Measurements from ENCODE around the gene SLC10A3.

The SLC10A3 gene

DNA sequence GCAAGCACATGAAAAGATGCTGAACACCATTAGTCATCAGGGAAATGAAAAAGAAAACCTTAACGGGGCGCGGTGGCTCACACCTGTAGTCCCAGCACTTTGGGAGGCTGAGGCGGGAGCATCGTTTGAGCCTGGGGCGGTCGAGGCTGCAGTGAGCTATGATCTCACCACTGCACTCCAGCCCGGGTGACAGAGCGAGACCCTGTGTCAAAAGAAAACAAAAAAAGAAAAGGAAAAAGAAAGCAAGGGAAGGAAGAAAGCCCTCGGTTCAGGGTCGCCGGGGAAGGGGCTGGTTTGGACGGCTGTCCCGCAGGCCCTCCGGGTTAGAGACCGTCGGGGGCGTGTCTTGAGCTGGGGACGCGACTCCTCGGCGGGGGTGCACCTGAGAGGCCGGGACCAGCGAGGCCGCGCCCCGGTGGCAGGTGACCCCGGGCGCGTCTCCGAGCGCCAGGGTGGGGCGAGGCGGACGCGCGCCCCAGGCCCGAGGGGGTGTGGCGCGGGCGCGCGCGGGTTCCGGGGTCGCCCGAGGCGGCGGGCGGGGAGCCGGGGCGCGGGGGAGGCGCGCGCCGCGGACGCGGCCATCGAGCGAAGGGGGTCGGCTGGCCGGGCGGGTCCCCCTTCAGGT is 32.8 kb downstream of the SLC10A3 start:
- TF ChIP-seq EGR1 (IDR thresholded peaks at IDR 0.05) (no peak), TCF12 (IDR thresholded peaks at IDR 0.05; ENCODE audit: low read depth) (no peak), NFIC (IDR thresholded peaks at IDR 0.05) (no peak), FOXM1 (IDR thresholded peaks at IDR 0.05; ENCODE audit: borderline replicate concordance, low read depth) (no peak), YY1 (IDR thresholded peaks at IDR 0.05; ENCODE audit: low read depth) (no peak), USF1 (IDR thresholded peaks at IDR 0.05) (no peak), CREB1 (IDR thresholded peaks at IDR 0.05; ENCODE audit: low read depth) (no peak), ZBTB7A (IDR thresholded peaks at IDR 0.05; ENCODE audit: low read depth) (no peak; the same call in 1 of the 2 replicates), TAF1 (IDR thresholded peaks at IDR 0.05; ENCODE audit: low read depth) (no peak)

DNA sequence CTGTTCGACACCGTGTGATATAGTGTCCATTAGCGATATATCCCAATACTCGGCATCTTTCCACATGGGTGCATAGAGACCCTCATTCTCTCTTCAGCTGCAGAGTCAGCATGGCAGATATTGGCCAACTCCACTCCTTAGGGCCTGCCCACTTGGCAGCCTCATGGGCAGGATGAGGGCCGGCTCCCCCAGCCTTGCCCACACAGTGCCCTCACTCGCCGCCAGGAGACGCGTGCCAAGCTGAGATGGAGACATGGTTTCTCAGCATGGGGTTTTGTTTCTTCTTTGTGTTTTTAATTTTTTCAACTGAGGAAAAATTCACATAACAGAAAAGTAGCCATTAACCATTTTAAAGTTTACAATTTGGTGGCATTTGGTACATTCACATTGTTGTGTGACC is 37.6 kb downstream of the SLC10A3 start:
- TF ChIP-seq TCF12 (IDR thresholded peaks at IDR 0.05; ENCODE audit: low read depth) (no peak), USF1 (IDR thresholded peaks at IDR 0.05) (no peak), YY1 (IDR thresholded peaks at IDR 0.05; ENCODE audit: low read depth) (no peak), ZBTB7A (IDR thresholded peaks at IDR 0.05; ENCODE audit: low read depth) (no peak)

GRCh38 chrX:154450312-154450711 is 40.1 kb downstream of the SLC10A3 start:
- no peak for TF ChIP-seq REST (IDR thresholded peaks at IDR 0.05; ENCODE audit: low read depth)
- no peak for TF ChIP-seq YY1 (IDR thresholded peaks at IDR 0.05; ENCODE audit: low read depth)
- TF ChIP-seq CREB1 (IDR thresholded peaks at IDR 0.05; ENCODE audit: low read depth) = no peak
- TF ChIP-seq ZBTB7A (IDR thresholded peaks at IDR 0.05; ENCODE audit: low read depth) = no peak
- no peak for TF ChIP-seq USF1 (IDR thresholded peaks at IDR 0.05)
- TF ChIP-seq, protein P1, sequence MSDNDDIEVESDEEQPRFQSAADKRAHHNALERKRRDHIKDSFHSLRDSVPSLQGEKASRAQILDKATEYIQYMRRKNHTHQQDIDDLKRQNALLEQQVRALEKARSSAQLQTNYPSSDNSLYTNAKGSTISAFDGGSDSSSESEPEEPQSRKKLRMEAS (IDR thresholded peaks at IDR 0.05) = no peak
- no peak for TF ChIP-seq TEAD4 (IDR thresholded peaks at IDR 0.05)
- no peak for TF ChIP-seq EP300 (IDR thresholded peaks at IDR 0.05; ENCODE audit: borderline replicate concordance)
- no peak for TF ChIP-seq CEBPB (IDR thresholded peaks at IDR 0.05)
- no peak for TF ChIP-seq RAD21 (IDR thresholded peaks at IDR 0.05; ENCODE audit: low read depth)
- TF ChIP-seq FOXM1 (IDR thresholded peaks at IDR 0.05; ENCODE audit: borderline replicate concordance, low read depth) = no peak
- no peak for TF ChIP-seq NFIC (IDR thresholded peaks at IDR 0.05)
- TF ChIP-seq TAF1 (IDR thresholded peaks at IDR 0.05; ENCODE audit: low read depth) = no peak
- no peak for TF ChIP-seq EGR1 (IDR thresholded peaks at IDR 0.05)
- no peak for TF ChIP-seq TCF12 (IDR thresholded peaks at IDR 0.05; ENCODE audit: low read depth)

DNA sequence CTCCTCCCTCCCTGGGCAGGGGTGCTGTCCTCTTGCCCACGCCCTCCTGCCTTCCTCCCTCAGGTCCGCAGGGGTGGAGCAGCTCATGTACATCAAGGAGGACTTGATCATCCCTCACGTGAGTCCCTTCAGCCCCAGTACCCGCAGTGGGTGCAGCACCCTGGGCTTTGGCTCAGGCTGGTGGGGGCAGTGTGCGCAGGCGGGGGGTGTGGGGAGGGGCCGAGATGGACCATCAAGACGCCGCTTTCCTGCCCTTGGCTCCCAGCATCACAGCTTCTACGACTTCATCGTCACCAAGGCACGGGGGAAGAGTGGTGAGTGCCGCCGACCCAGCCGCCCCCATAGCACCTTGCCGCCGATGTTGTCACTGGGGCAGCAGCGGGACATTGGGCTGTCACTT is 40.8 kb downstream of the SLC10A3 start:
- TF ChIP-seq FOXM1 (IDR thresholded peaks at IDR 0.05; ENCODE audit: borderline replicate concordance, low read depth) = no peak
- no peak for TF ChIP-seq RAD21 (IDR thresholded peaks at IDR 0.05; ENCODE audit: low read depth)

DNA sequence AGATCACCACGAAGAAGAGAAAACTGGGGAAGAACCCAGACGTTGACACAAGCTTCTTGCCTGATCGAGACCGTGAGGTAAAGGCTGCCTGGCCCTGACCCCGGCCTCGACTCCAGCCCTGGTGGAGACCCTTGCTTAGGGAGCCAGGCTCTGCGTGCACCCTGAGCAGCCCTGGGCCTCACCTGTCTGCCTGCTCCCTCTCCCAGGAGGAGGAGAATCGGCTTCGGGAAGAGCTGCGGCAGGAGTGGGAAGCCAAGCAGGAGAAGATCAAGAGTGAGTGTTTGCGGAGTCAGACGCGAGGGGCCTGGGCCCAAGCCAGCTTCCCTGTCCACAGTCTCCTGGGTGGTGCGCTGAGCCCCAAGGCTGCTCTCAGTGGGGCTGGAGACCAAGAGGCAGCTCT is 41.9 kb downstream of the SLC10A3 start:
- TF ChIP-seq EP300 (IDR thresholded peaks at IDR 0.05; ENCODE audit: borderline replicate concordance) = no peak
- TF ChIP-seq TAF1 (IDR thresholded peaks at IDR 0.05; ENCODE audit: low read depth) = no peak
- TF ChIP-seq REST (IDR thresholded peaks at IDR 0.05; ENCODE audit: low read depth) = no peak
- TF ChIP-seq EGR1 (IDR thresholded peaks at IDR 0.05) = no peak
- TF ChIP-seq, protein P1 (IDR thresholded peaks at IDR 0.05) = no peak
- no peak for TF ChIP-seq RAD21 (IDR thresholded peaks at IDR 0.05; ENCODE audit: low read depth)
- no peak for TF ChIP-seq FOXM1 (IDR thresholded peaks at IDR 0.05; ENCODE audit: borderline replicate concordance, low read depth)
- no peak for TF ChIP-seq TCF12 (IDR thresholded peaks at IDR 0.05; ENCODE audit: low read depth)

GRCh38 chrX:154446430-154446829 is 44.0 kb downstream of the SLC10A3 start:
- TF ChIP-seq USF1 (IDR thresholded peaks at IDR 0.05) (no peak), TAF1 (IDR thresholded peaks at IDR 0.05; ENCODE audit: low read depth) (no peak), EP300 (IDR thresholded peaks at IDR 0.05; ENCODE audit: borderline replicate concordance) (no peak), CREB1 (IDR thresholded peaks at IDR 0.05; ENCODE audit: low read depth) (no peak), EGR1 (IDR thresholded peaks at IDR 0.05) (no peak), FOXM1 (IDR thresholded peaks at IDR 0.05; ENCODE audit: borderline replicate concordance, low read depth) (no peak), NFIC (IDR thresholded peaks at IDR 0.05) (no peak), REST (IDR thresholded peaks at IDR 0.05; ENCODE audit: low read depth) (no peak), ZBTB7A (IDR thresholded peaks at IDR 0.05; ENCODE audit: low read depth) (no peak), YY1 (IDR thresholded peaks at IDR 0.05; ENCODE audit: low read depth) (no peak), RAD21 (IDR thresholded peaks at IDR 0.05; ENCODE audit: low read depth) (no peak), TCF12 (IDR thresholded peaks at IDR 0.05; ENCODE audit: low read depth) (no peak), TEAD4 (IDR thresholded peaks at IDR 0.05) (no peak), CEBPB (IDR thresholded peaks at IDR 0.05) (no peak)
- TF ChIP-seq, protein P1 (IDR thresholded peaks at IDR 0.05) = no peak

Data from Ishikawa (cell line).